Measurements from ENCODE around the gene FAM222A. TPM values are rescaled to one million over a fixed set of nuclear protein-coding genes. Genes with fewer than 3 reads are reported as not detected.

FAM222A gene
- total RNA-seq (2014; rRNA removed; shearing (Covaris generic)) = 0.89 and 2.1 TPM in 2 replicates

DNA sequence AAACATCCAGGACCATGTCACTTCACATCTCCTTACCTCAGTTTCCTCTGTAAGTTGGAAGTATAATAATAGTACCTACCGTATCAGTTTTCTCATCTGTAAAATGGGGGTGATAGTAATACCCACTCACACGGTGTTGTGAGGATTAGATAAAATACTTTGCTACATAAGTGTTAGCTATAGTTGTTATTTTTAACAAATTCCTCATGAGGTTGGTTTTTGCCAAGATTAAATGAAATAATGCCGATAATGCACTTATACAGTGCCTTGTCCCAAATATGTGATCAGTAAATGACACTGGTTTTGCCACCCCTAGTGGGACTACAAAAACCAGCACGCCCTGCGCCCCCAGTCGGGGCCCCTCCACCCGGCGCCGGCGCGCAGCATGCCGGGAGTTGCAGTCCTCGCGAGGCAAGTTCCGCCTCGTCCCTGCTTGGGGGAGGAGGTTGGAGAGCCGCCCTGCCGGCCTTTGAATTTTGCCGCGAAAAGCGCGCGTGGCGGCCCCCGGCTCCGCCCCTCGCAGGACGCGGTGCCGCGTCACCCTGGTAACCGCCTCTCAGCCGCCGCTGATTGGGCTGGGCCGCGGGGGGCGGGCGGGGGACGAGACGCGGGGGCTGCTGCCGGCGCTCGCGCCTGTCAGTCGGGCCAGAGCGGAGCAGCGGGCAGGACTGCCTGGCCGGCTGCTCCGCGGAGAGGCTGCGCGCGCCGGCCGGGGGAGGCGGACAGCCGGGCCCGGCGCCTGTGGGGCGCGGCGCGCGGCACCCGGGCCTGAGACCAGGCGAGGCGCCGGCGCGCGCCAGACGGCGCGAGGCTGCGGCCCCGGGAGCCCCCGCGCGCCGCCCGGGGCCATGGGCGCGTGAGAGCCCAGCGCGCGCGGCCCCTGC is at the start of gene FAM222A:
Gene FAM222A (plus strand): TSS at position 639 of the 884 bp plus-strand sequence. CDS start 30,322 bp downstream, outside the sequence.
- peak; percentile 92 for DNase-seq (ENCODE audit: low read depth)

DNA sequence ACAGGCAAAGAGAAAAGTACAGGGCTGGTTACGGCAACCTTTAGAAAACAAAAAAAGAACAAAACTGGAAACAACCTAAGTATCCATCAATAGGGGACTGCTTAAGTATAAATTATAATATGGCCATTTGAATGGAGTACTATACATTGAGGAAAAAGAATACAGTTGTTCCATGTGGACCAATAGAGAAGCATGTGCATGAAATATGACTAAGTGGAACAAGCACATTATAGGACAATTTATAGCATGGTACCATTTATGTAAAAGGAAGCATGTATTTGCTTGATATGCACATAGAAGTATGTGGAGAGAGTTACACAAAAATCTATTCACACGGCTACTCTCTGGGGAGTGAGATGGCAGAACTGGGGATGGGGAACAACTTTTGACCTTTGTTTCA is 49.2 kb upstream of the FAM222A start:
- no peak for DNase-seq (ENCODE audit: low read depth)

DNA sequence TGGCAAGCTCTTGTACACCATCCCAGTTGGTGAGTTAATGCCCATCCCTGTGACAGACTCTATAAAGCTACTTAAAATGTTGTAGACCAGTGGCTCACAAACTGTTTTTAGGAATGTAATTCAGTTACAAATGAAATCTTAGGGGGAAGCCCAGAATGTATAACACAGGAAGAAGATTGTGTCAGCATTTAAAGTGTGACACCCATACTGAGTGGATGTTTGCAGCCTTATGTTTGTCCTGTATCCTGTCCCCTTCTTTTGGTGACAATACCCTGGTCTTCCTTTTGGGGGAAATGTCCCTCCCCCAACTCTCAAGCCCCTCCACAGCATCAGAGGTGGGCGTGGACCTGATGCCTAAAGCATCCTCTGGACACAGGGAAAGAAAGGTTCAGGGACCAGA is 47.6 kb upstream of the FAM222A start:
- DNase-seq (ENCODE audit: low read depth) = no peak

GRCh38 chr12:109670731-109671130 is 42.9 kb upstream of the FAM222A start:
- DNase-seq (ENCODE audit: low read depth) = no peak

GRCh38 chr12:109671502-109671901 is 42.1 kb upstream of the FAM222A start:
- DNase-seq (ENCODE audit: low read depth) = no peak

DNA sequence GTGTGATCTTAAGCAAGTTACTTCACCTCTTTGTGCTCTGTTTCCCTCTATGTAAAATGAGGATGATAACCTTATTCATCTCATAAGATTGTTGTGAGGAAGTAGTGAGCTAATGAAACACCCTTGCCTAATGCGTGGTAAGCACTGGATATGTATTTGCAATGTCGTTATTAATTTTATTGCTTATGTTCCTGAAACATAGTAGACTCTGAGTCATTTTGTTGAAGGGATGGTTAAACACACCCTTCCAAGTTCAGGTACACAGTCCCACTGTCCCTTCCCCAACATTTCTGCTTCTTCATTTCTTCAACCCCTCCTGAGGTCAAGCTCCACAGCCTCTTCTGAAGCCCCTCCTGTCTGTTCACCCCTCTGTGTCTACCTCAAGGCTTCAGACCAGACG is 40.2 kb upstream of the FAM222A start:
- no peak for DNase-seq (ENCODE audit: low read depth)

DNA sequence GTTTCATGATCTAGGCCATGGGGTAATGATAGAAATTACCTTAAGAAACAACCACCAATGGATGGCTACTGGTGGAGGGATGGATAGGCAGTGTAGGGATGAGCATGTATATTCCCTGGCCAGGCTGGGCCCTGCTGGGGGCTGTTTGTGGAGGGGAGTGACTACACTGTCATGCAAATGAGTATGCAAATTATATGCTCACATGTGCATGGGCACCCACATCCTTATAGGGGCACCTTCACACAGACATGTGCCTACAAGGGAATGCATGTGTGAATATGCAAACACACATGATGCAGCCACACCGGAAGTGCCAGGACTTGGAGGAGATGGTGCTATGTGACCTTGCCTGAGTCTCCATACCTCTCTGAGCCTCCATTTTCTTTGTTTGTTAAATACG is 39.7 kb upstream of the FAM222A start:
- no peak for DNase-seq (ENCODE audit: low read depth)

DNA sequence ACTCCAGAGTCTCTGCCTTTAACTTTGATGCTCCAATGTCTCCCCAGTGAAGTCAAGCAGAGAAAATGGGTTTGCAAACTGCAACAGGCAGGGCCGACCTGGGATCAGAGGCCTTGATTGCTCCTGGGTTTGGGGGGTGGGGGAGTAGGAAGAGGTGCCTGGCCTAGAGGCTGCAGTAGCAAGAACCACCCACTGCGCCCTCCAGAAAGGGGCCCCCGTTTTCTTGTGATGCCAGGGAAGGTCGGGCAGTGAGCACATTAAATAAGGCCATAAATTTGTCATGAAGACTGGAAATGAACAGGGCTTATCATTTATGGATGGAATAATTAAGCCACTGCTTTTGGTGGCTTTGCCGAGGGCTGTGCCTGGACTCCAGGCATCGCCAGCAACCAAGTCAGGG is 38.2 kb upstream of the FAM222A start:
- no peak for DNase-seq (ENCODE audit: low read depth)

DNA sequence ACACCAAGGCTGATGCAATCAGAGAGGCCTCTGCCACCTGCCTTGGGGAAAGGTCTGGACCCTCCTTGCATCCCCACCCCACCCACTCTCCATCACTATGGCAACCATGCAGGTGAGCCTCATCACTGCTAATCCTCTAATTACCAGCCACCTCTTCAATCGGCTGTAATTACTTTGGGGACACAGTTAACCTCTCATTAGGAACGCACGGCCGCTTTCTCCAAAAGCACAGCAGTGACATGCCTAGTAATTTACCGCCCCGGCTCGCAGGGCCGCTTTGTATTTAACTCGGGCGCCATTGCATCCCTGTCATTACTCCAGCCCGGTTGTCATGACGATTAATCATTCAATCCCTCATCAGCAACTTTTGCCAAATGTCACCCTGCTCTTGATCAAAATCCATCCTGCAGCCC is 36.3 kb upstream of the FAM222A start:
- no peak for DNase-seq (ENCODE audit: low read depth)

- DNase-seq (ENCODE audit: low read depth) = no peak
These were observed 34.9 kb upstream of the FAM222A start for GRCh38 chr12:109678719-109679118.

DNA sequence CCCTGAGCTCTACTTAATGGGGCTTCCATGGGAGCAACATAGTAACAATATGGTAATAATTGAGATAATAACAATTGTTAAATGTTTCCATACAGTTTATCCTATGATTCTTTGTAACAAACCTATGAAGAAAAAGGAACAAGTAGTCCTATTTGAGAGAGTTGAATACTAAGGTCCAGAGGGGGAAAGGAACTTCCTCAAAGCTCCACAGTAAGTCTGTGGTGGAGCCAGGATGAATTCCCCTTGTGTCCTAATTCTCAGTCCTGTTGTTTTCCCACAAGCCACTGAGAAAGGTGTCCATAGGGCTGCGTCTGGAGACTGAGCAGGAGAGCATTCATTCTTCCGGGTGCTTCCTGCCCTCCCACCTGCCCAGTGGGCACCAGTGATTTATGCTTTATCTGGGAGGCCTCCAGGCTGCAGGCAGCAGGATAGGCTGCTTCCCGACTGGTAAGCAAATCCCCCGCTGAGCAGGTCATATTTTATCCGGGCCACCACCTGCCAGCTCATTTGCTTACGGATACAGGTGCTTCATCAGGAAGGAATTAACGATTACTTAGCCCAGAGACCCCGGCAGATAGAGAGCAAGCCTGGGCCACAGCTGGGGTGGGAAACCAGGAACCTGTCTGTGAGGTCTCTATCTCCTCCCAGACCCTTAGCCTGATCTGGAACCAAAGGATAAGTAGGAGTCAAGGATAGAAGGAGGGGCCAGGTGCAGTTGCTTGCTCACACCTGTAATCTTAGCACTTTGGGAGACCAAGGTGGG is 33.9 kb upstream of the FAM222A start:
- DNase-seq (ENCODE audit: low read depth) = no peak

GRCh38 chr12:109680264-109681005 is 33.2 kb upstream of the FAM222A start:
- DNase-seq (ENCODE audit: low read depth) = no peak

DNA sequence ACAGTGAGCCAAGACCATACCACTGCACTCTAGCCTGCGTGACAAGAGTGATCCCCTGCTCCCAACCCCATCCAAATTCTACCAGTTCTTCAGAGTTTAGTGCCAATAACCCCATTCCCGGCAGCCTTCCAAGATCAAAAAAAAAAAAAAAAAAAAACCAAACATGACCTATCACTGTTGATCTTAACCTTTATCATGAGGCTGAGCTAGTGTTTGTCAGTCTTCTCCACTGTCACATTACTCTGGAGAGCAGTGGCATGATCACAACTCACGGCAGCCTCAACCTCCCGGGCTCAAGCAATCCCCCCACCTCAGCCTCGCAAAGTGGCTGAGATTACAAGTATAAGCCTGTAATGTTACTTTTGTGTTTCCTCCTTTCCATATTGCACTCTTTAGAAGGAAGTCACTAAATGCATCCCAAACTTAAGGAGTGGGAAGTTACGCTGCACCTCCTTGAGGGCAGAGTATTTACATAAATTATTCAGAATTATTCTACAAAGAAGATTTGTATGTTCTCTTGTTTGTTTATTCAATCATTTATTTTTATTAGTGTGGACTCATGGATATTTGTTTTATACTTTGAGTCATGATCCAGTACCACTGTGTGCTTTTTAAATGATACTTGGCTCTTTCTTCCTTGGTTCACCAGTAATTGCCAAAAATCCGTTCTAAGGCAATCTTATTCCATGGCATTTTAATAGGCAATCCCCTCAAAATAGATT is 31.5 kb upstream of the FAM222A start:
- DNase-seq (ENCODE audit: low read depth) = no peak

GRCh38 chr12:109682708-109683060 is 30.9 kb upstream of the FAM222A start:
- no peak for DNase-seq (ENCODE audit: low read depth)

- no peak for DNase-seq (ENCODE audit: low read depth)
These were observed 30.3 kb upstream of the FAM222A start for GRCh38 chr12:109683316-109683715.

- no peak for DNase-seq (ENCODE audit: low read depth)
These were observed 27.8 kb upstream of the FAM222A start for GRCh38 chr12:109685574-109686447.

DNA sequence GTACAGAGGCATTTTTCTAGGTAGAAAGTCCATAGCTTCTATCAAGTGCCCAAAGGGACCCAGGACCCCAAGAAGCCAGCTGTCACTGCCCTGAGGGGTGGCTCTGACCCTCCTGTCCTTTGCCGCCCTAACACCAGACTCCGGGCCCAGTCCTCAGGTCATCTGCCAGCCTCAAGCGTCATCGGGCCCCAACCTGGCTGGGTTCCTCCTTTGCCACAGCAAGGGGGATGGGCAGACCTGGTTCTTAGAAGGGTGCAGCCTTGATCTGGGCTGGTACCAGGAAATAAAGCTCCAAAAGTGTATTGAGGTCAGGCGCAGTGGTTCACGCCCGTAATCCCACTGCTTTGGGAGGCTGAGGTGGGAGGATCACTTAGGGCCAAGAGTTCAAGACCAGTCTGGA is 27.1 kb upstream of the FAM222A start:
- DNase-seq (ENCODE audit: low read depth) = no peak

DNA sequence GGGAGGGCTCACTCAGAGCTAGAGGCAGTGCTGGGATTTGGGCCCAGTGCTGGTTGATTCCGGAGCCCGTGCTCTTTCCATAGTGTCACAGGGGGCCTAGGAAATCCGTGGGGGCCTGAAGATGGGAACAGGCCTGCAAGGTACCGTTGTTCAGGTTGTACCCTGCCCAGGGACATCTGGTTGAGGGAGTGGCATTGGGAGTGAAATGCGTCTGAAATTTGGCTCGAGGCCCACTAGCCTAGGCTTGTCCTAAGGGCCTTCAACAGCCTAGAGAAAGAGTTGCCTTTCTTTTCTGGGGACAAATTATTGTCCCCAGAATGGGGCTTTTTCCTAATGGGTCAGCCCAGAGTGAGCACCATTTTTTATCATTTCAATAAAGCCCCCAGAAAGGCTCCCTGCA is 26.4 kb upstream of the FAM222A start:
- DNase-seq (ENCODE audit: low read depth) = no peak

GRCh38 chr12:109689426-109689825 is 24.2 kb upstream of the FAM222A start:
- DNase-seq (ENCODE audit: low read depth) = no peak

- DNase-seq (ENCODE audit: low read depth) = no peak
These were observed 20.5 kb upstream of the FAM222A start for GRCh38 chr12:109693160-109693559.

Measured in M059J (cell line).